HepG2 (cell line): ENCODE results near the gene CDK9. TPM values are rescaled to one million over a fixed set of nuclear protein-coding genes. Genes with fewer than 3 reads are reported as not detected.

Experiments used
- MEF2D ChIP-seq: sonication (generic); formaldehyde crosslinking; IDR thresholded peaks from 2 replicates; pipeline ENCODE4 v1.5.1; 2020; ENCODE audit warnings: mild to moderate bottlenecking, missing genetic modification reagents
- SP2 ChIP-seq: sonication (generic); formaldehyde crosslinking; IDR thresholded peaks from 2 replicates; pipeline ENCODE4 v1.5.1; 2020; ENCODE audit warnings: mild to moderate bottlenecking, missing genetic modification reagents
- ZFX ChIP-seq: sonication (generic); formaldehyde crosslinking; IDR thresholded peaks from 2 replicates; pipeline ENCODE4 v1.4.0; 2020; ENCODE audit warnings: mild to moderate bottlenecking, low read depth, missing genetic modification reagents, moderate library complexity
- polyA plus RNA-seq, 8 experiments: library from polyadenylated mRNA; depleted of rRNA in 3 of 8; stranded (reverse) in 7 of 8; unstranded in 1 of 8; fragments of >200 nt; fragmentation: Illumina TruSeq in 4 of 8; extraction: Trizol in 4 of 8; gene quantifications; 2 replicates each; pipeline versions ENCODE4 v1.2.1 to v1.2.3, GENCODE V29; 2011 to 2016; ENCODE audit warnings: low read depth in 4 of 8, missing spikeins in 1 of 8, mixed read lengths in 1 of 8; ENCODE audit not compliant: insufficient read depth in 1 of 8
- total RNA-seq, 5 experiments: library from RNA; depleted of rRNA; stranded (reverse); fragments of >200 nt; fragmentation: Illumina TruSeq; extraction: Trizol; gene quantifications; 2 replicates each; pipeline ENCODE4 v1.2.3, GENCODE V29; 2016; ENCODE audit warnings: low read depth in 1 of 5
- TF ChIP-seq, protein P1 (sequence below), 2 experiments: fragments of 450-650 bp in 1 of 2; sonication (generic) in 1 of 2; formaldehyde crosslinking in 1 of 2; IDR thresholded peaks; 2 replicates each; pipeline versions ENCODE4 v1.6.1 to v1.8.0; 2016 to 2022; ENCODE audit warnings: antibody characterized with exemption in 1 of 2, mild to moderate bottlenecking in 1 of 2, missing genetic modification reagents in 1 of 2
- TF ChIP-seq, protein P2 (sequence below): sonication (generic); formaldehyde crosslinking; IDR thresholded peaks from 2 replicates; pipeline ENCODE4 v1.4.0; 2020; ENCODE audit warnings: missing genetic modification reagents, mild to moderate bottlenecking, borderline replicate concordance
- TF ChIP-seq, protein P3 (sequence below): sonication (generic); formaldehyde crosslinking; IDR thresholded peaks from 2 replicates; pipeline ENCODE4 v1.4.0; 2020; ENCODE audit warnings: mild to moderate bottlenecking, missing genetic modification reagents
- TF ChIP-seq, protein P4 (sequence below): sonication (generic); formaldehyde crosslinking; IDR thresholded peaks from 2 replicates; pipeline ENCODE4 v1.5.1; 2020; ENCODE audit warnings: mild to moderate bottlenecking, missing genetic modification reagents, borderline replicate concordance

The CDK9 gene
- total and polyA plus RNA-seq, 2 of the 13 experiments (the other 11 are each of a cell fraction or from before 2014, with no cell fraction given): 16.8 to 21.5 TPM

DNA sequence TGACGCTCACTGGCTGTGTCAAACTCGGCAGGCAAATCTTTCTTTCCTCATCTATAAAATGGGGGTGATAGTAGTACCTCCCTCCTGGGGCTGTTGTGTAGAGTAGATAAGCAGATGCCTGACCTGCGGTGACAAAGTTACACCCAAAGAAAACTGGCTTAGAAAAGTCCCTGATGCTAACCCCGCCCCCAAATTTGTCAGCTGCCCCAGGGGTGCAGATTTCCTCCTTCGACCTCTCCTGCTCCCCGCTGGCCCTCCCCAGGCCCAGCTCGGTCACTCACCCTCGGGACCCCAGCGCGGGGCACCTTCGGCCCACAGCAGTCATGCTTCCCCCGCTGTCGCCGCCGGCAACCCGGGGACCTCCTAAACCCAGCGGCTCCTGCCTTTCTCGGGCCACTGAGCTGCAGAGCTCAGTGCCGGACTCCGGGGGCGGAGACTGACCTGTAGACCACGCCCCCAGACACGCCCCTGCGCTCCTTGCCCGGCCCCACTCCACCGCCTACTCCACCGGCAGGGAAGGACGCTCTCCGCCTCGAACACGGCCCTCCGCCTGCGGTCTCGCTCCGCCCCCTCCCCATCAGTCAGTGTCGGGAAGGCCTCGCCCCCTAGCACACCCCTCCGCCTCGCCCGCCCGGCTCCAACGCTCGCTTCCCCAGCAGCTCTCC is 14.8 kb upstream of the CDK9 start (continued):
- TF ChIP-seq MEF2D: no peak
- TF ChIP-seq, protein P1, sequence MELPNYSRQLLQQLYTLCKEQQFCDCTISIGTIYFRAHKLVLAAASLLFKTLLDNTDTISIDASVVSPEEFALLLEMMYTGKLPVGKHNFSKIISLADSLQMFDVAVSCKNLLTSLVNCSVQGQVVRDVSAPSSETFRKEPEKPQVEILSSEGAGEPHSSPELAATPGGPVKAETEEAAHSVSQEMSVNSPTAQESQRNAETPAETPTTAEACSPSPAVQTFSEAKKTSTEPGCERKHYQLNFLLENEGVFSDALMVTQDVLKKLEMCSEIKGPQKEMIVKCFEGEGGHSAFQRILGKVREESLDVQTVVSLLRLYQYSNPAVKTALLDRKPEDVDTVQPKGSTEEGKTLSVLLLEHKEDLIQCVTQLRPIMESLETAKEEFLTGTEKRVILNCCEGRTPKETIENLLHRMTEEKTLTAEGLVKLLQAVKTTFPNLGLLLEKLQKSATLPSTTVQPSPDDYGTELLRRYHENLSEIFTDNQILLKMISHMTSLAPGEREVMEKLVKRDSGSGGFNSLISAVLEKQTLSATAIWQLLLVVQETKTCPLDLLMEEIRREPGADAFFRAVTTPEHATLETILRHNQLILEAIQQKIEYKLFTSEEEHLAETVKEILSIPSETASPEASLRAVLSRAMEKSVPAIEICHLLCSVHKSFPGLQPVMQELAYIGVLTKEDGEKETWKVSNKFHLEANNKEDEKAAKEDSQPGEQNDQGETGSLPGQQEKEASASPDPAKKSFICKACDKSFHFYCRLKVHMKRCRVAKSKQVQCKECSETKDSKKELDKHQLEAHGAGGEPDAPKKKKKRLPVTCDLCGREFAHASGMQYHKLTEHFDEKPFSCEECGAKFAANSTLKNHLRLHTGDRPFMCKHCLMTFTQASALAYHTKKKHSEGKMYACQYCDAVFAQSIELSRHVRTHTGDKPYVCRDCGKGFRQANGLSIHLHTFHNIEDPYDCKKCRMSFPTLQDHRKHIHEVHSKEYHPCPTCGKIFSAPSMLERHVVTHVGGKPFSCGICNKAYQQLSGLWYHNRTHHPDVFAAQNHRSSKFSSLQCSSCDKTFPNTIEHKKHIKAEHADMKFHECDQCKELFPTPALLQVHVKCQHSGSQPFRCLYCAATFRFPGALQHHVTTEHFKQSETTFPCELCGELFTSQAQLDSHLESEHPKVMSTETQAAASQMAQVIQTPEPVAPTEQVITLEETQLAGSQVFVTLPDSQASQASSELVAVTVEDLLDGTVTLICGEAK (IDR thresholded peaks at IDR 0.05): no peak
- TF ChIP-seq, protein P1 (CRISPR knock-in tag; IDR thresholded peaks at IDR 0.05): no peak
- TF ChIP-seq, protein P2, sequence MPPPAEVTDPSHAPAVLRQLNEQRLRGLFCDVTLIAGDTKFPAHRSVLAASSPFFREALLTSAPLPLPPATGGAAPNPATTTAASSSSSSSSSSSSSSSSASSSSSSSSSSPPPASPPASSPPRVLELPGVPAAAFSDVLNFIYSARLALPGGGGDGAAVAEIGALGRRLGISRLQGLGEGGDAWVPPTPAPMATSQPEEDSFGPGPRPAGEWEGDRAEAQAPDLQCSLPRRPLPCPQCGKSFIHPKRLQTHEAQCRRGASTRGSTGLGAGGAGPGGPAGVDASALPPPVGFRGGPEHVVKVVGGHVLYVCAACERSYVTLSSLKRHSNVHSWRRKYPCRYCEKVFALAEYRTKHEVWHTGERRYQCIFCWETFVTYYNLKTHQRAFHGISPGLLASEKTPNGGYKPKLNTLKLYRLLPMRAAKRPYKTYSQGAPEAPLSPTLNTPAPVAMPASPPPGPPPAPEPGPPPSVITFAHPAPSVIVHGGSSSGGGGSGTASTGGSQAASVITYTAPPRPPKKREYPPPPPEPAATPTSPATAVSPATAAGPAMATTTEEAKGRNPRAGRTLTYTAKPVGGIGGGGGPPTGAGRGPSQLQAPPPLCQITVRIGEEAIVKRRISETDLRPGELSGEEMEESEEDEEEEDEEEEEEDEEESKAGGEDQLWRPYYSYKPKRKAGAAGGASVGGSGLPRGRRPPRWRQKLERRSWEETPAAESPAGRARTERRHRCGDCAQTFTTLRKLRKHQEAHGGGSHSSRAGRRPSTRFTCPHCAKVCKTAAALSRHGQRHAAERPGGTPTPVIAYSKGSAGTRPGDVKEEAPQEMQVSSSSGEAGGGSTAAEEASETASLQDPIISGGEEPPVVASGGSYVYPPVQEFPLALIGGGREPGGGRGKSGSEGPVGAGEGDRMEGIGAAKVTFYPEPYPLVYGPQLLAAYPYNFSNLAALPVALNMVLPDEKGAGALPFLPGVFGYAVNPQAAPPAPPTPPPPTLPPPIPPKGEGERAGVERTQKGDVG (CRISPR knock-in tag): no peak
- TF ChIP-seq, protein P3, sequence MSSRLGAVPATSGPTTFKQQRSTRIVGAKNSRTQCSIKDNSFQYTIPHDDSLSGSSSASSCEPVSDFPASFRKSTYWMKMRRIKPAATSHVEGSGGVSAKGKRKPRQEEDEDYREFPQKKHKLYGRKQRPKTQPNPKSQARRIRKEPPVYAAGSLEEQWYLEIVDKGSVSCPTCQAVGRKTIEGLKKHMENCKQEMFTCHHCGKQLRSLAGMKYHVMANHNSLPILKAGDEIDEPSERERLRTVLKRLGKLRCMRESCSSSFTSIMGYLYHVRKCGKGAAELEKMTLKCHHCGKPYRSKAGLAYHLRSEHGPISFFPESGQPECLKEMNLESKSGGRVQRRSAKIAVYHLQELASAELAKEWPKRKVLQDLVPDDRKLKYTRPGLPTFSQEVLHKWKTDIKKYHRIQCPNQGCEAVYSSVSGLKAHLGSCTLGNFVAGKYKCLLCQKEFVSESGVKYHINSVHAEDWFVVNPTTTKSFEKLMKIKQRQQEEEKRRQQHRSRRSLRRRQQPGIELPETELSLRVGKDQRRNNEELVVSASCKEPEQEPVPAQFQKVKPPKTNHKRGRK (CRISPR knock-in tag): no peak
- TF ChIP-seq, protein P4, sequence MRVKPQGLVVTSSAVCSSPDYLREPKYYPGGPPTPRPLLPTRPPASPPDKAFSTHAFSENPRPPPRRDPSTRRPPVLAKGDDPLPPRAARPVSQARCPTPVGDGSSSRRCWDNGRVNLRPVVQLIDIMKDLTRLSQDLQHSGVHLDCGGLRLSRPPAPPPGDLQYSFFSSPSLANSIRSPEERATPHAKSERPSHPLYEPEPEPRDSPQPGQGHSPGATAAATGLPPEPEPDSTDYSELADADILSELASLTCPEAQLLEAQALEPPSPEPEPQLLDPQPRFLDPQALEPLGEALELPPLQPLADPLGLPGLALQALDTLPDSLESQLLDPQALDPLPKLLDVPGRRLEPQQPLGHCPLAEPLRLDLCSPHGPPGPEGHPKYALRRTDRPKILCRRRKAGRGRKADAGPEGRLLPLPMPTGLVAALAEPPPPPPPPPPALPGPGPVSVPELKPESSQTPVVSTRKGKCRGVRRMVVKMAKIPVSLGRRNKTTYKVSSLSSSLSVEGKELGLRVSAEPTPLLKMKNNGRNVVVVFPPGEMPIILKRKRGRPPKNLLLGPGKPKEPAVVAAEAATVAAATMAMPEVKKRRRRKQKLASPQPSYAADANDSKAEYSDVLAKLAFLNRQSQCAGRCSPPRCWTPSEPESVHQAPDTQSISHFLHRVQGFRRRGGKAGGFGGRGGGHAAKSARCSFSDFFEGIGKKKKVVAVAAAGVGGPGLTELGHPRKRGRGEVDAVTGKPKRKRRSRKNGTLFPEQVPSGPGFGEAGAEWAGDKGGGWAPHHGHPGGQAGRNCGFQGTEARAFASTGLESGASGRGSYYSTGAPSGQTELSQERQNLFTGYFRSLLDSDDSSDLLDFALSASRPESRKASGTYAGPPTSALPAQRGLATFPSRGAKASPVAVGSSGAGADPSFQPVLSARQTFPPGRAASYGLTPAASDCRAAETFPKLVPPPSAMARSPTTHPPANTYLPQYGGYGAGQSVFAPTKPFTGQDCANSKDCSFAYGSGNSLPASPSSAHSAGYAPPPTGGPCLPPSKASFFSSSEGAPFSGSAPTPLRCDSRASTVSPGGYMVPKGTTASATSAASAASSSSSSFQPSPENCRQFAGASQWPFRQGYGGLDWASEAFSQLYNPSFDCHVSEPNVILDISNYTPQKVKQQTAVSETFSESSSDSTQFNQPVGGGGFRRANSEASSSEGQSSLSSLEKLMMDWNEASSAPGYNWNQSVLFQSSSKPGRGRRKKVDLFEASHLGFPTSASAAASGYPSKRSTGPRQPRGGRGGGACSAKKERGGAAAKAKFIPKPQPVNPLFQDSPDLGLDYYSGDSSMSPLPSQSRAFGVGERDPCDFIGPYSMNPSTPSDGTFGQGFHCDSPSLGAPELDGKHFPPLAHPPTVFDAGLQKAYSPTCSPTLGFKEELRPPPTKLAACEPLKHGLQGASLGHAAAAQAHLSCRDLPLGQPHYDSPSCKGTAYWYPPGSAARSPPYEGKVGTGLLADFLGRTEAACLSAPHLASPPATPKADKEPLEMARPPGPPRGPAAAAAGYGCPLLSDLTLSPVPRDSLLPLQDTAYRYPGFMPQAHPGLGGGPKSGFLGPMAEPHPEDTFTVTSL (CRISPR knock-in tag): no peak
- peak; percentile 50; the same call in 1 of the 2 replicates for TF ChIP-seq ZFX (CRISPR knock-in tag)
- TF ChIP-seq SP2 (CRISPR knock-in tag): no peak
